OCI-LY3 (cell line): ENCODE measurements around the gene NKAIN2.
"Not testable (repeated sequence)": the region's sequence is repeated elsewhere in the genome, so short reads cannot be mapped to it uniquely, and the experiment has no call there.

Experiments used
- CTCF ChIP-seq: fragments of 200-600, 300-600 bp; sonication (generic); IDR thresholded peaks from 2 replicates; pipeline ENCODE4 v1.5.1; 2014; ENCODE audit warnings: antibody characterized with exemption, low read length, low read depth
- EZH2phosphoT487 ChIP-seq: fragments of 200-600 bp; shearing (Covaris generic); IDR thresholded peaks from 2 replicates; pipeline ENCODE4 v1.6.1; 2018; ENCODE audit warnings: antibody characterized with exemption, mixed run types, low read depth

GRCh38 chr6:123923379-123923778 is 119.7 kb downstream of the NKAIN2 start:
- not testable (repeated sequence) for TF ChIP-seq CTCF, EZH2phosphoT487
